ENCODE data around the gene SOX3. TPM values are rescaled to one million over a fixed set of nuclear protein-coding genes. Genes with fewer than 3 reads are reported as not detected.

SOX3 gene
- total and polyA plus RNA-seq, 9 of the 15 experiments (the other 6 are each of a cell fraction or from before 2014, with no cell fraction given), result not detected

DNA sequence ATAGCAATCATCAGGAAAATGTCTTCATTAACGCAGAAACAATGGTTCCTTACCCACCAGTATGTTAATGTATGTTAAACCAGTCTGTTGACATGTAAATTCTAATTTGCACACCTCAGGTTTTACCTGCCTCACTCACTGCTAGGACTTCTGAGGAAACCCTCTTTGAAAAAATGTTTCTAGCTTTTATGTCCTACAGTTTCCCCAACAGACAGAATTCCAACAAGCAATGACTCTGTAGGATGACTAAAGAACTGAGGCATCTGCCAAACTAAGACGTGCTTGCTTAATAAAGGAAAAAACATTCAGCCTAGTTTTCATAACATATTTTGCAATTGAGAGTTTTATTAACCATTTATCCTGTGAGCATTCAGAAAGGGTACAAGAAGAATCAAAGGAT is 20.6 kb upstream of the SOX3 start (continued):
- no peak for TF ChIP-seq CHD7 (IDR thresholded peaks at IDR 0.05; ENCODE audit: low read depth, low read length)
